Mucosa of descending colon (tissue), 3 donors: ENCODE measurements around the gene GSDMA. TPM values are rescaled to one million over a fixed set of nuclear protein-coding genes. Genes with fewer than 3 reads are reported as not detected.
"Not testable (repeated sequence)": the region's sequence is repeated elsewhere in the genome, so short reads cannot be mapped to it uniquely, and the experiment has no call there.

ENCODE experiments used
- ATAC-seq: fragments of 200-7000 bp; cut with Tn5 transposase; one replicate; pipeline ENCODE4 v1.9.1; 2020; ENCODE audit warnings: mild to moderate bottlenecking, moderate library complexity
- DNase-seq, 3 donors: peaks; one replicate each; pipeline ENCODE4 v3.0.0-alpha.2; 2020
- H3K36me3 ChIP-seq: fragments of 200-600 bp; one replicate; pipeline ENCODE4 v1.8.0; 2021; ENCODE audit warnings: low read depth, mild to moderate bottlenecking
- H3K4me1 ChIP-seq: fragments of 200-600 bp; one replicate; pipeline ENCODE4 v1.8.0; 2021; ENCODE audit warnings: low read depth, mild to moderate bottlenecking
- H3K4me3 ChIP-seq: fragments of 200-600 bp; one replicate; pipeline ENCODE4 v1.8.0; 2021; ENCODE audit warnings: mild to moderate bottlenecking
- H3K9me3 ChIP-seq: fragments of 200-600 bp; one replicate; pipeline ENCODE4 v1.8.0; 2021; ENCODE audit warnings: mild to moderate bottlenecking
- CTCF ChIP-seq: fragments of 200-600 bp; IDR thresholded peaks from one replicate; pipeline ENCODE4 v1.8.0; 2022; ENCODE audit warnings: antibody characterized with exemption, mild to moderate bottlenecking
- intact Hi-C, 2 donors: fragments of 100-400 bp; cut with DNase I in 1 of 2; cut with micrococcal nuclease in 1 of 2; formaldehyde crosslinking; loops; one replicate each; pipeline versions ENCODE4 v1.11.0 to v1.11.1; 2022; cut with DNase I, micrococcal nuclease
- total RNA-seq, 3 donors: library from RNA; stranded (reverse); fragmentation: NEBNext Ultra II Directional in 2 of 3; extraction: Animal tissue kit (Norgen Biotek cat#: 25700) in 2 of 3; gene quantifications; one replicate each; pipeline versions ENCODE4 v1.2.1 to v1.2.4, GENCODE V29; 2021 to 2023
- donor health status: DM: no; HTN: no; CAD: no; lungs with moderate emphysema.
- donor health status: DM: no; HTN: no; CAD: no.
- donor health status: DM: no; HTN: yes; CAD: no.

Gene GSDMA
- total RNA-seq, 3 donors from 2014 or later = 0.22 to 0.54 (median 0.26) TPM

GRCh38 chr17:39943702-39944392 lies 19.0 kb upstream of the GSDMA start:
- no peak for TF ChIP-seq CTCF
- Histone ChIP-seq H3K4me3 (no peak overlapping the region), H3K4me1 (no peaks in the 10 kb centered on the region), H3K36me3 (no peaks in the 10 kb centered on the region), H3K9me3 (no peaks in the 10 kb centered on the region)
- intact Hi-C loops = no loop called here
- DNase-seq (no peak), ATAC-seq (no peak)

GRCh38 chr17:39944393-39944711 lies 18.5 kb upstream of the GSDMA start:
- no peaks in the 10 kb centered on the region for H3K4me1 ChIP-seq
- no peaks in the 10 kb centered on the region for H3K9me3 ChIP-seq
- no peak overlapping the region for H3K4me3 ChIP-seq
- no peak for TF ChIP-seq CTCF
- ATAC-seq (no peak), DNase-seq (no peak)
- H3K36me3 ChIP-seq = no peaks in the 10 kb centered on the region
- intact Hi-C loops = no loop called here

- Histone ChIP-seq H3K9me3 (no peaks in the 10 kb centered on the region), H3K4me3 (no peak overlapping the region), H3K36me3 (no peaks in the 10 kb centered on the region), H3K4me1 (no peaks in the 10 kb centered on the region)
- no peak for ATAC-seq
- TF ChIP-seq CTCF = no peak
- no peak for DNase-seq
- intact Hi-C loops = no loop called here
Measured at GRCh38 chr17:39946551-39947330, 16.1 kb upstream of the GSDMA start.

- H3K4me3 ChIP-seq, intact Hi-C loops, DNase-seq, H3K9me3 ChIP-seq, H3K4me1 ChIP-seq, ATAC-seq, H3K36me3 ChIP-seq: not testable (repeated sequence)
Measured at GRCh38 chr17:39948489-39948828, 14.3 kb upstream of the GSDMA start.

- no peaks in the 10 kb centered on the region for H3K36me3 ChIP-seq
- TF ChIP-seq CTCF = no peak
- no peaks in the 10 kb centered on the region for H3K9me3 ChIP-seq
- intact Hi-C loops = no loop called here
- no peak for ATAC-seq
- no peak for DNase-seq
- no peak overlapping the region for H3K4me3 ChIP-seq
- no peaks in the 10 kb centered on the region for H3K4me1 ChIP-seq
Measured at GRCh38 chr17:39949028-39949427, 13.8 kb upstream of the GSDMA start.

- DNase-seq (no peak), ATAC-seq (no peak)
- no peaks in the 10 kb centered on the region for H3K4me1 ChIP-seq
- H3K4me3 ChIP-seq = no peak overlapping the region
- no peaks in the 10 kb centered on the region for H3K9me3 ChIP-seq
- intact Hi-C loops = no loop called here
- H3K36me3 ChIP-seq = no peaks in the 10 kb centered on the region
- TF ChIP-seq CTCF = no peak
Measured at GRCh38 chr17:39950871-39951348, 11.9 kb upstream of the GSDMA start.
